ENCODE measurements around the gene BRD8. TPM values are rescaled to one million over a fixed set of nuclear protein-coding genes. Genes with fewer than 3 reads are reported as not detected.
"Not testable (repeated sequence)": the region's sequence is repeated elsewhere in the genome, so short reads cannot be mapped to it uniquely, and the experiment has no call there.

The BRD8 gene
- total RNA-seq, 1 donor from 2014 or later: 54.1 TPM

GRCh38 chr5:138157626-138158025 is 20.8 kb downstream of the BRD8 start:
- DNase-seq: no peak

- not testable (repeated sequence) for DNase-seq
Observed at GRCh38 chr5:138155977-138156376, 22.5 kb downstream of the BRD8 start.

GRCh38 chr5:138149530-138149929 is 28.9 kb downstream of the BRD8 start:
- DNase-seq: no peak

GRCh38 chr5:138148811-138149210 is 29.6 kb downstream of the BRD8 start:
- no peak for DNase-seq

- DNase-seq: not testable (repeated sequence)
Observed at GRCh38 chr5:138143578-138143977, 34.9 kb downstream of the BRD8 start.

GRCh38 chr5:138141734-138142133 is 36.7 kb downstream of the BRD8 start:
- no peak for DNase-seq

GRCh38 chr5:138140268-138140667 is 38.2 kb downstream of the BRD8 start:
- no peak for DNase-seq

- no peak for DNase-seq
Observed at GRCh38 chr5:138139781-138140090, 38.7 kb downstream of the BRD8 start.

GRCh38 chr5:138138949-138139780 is 39.3 kb downstream of the BRD8 start, which contains the start of gene NME5:
NME5 (minus strand) TSS chr5:138139428; CDS start chr5:138138780, 648 bp downstream.
- peak; percentile 74 for DNase-seq

- DNase-seq: no peak
Observed at GRCh38 chr5:138132543-138132942, 45.9 kb downstream of the BRD8 start.

GRCh38 chr5:138129347-138129746 is 49.1 kb downstream of the BRD8 start:
- no peak for DNase-seq

GRCh38 chr5:138128334-138128733 is 50.1 kb downstream of the BRD8 start:
- DNase-seq: no peak

GRCh38 chr5:138115254-138115653 is 63.2 kb downstream of the BRD8 start:
- no peak for DNase-seq

- DNase-seq: no peak
Observed at GRCh38 chr5:138111937-138112336, 66.5 kb downstream of the BRD8 start.

- DNase-seq: no peak
Observed at GRCh38 chr5:138111181-138111580, 67.2 kb downstream of the BRD8 start.

- DNase-seq: no peak
Observed at GRCh38 chr5:138110266-138110963, 68.0 kb downstream of the BRD8 start.

- DNase-seq: no peak
Observed at GRCh38 chr5:138109463-138110265, 68.8 kb downstream of the BRD8 start.

GRCh38 chr5:138107213-138107612 is 71.2 kb downstream of the BRD8 start:
- DNase-seq: no peak

- DNase-seq: no peak
Observed at GRCh38 chr5:138105709-138106108, 72.7 kb downstream of the BRD8 start.

- DNase-seq: no peak
Observed at GRCh38 chr5:138103319-138103637, 75.2 kb downstream of the BRD8 start.

GRCh38 chr5:138102454-138103318 is 75.7 kb downstream of the BRD8 start:
- DNase-seq: no peak
